COLO829 (cell line): ENCODE data around the gene MACF1.
"Not testable (repeated sequence)": the region's sequence is repeated elsewhere in the genome, so short reads cannot be mapped to it uniquely, and the experiment has no call there.

Source experiments
- DNase-seq: peaks from one replicate; pipeline ENCODE4 v3.0.0; 2012; ENCODE audit warnings: low spot score

MACF1 gene

GRCh38 chr1:39422614-39423013 lies 218.1 kb downstream of the MACF1 start:
- no peak for DNase-seq

GRCh38 chr1:39425151-39425550 lies 220.7 kb downstream of the MACF1 start:
- DNase-seq: no peak

GRCh38 chr1:39425634-39426033 lies 221.1 kb downstream of the MACF1 start:
- no peak for DNase-seq

GRCh38 chr1:39426346-39426745 lies 221.9 kb downstream of the MACF1 start:
- DNase-seq: no peak

GRCh38 chr1:39427374-39427773 lies 222.9 kb downstream of the MACF1 start:
- DNase-seq: no peak

GRCh38 chr1:39427912-39428311 lies 223.4 kb downstream of the MACF1 start:
- DNase-seq: no peak

- no peak for DNase-seq
These were observed 227.4 kb downstream of the MACF1 start for GRCh38 chr1:39431927-39432326.

GRCh38 chr1:39434797-39435395 lies 230.4 kb downstream of the MACF1 start:
- DNase-seq: no peak

GRCh38 chr1:39435597-39435996 lies 231.1 kb downstream of the MACF1 start:
- no peak for DNase-seq

- DNase-seq: no peak
These were observed 232.3 kb downstream of the MACF1 start for GRCh38 chr1:39436842-39437241.

- DNase-seq: no peak
These were observed 233.5 kb downstream of the MACF1 start for GRCh38 chr1:39438042-39438441.

GRCh38 chr1:39440856-39441255 lies 236.4 kb downstream of the MACF1 start:
- DNase-seq: no peak

GRCh38 chr1:39441797-39442196 lies 237.3 kb downstream of the MACF1 start:
- DNase-seq: no peak

GRCh38 chr1:39445573-39445972 lies 241.1 kb downstream of the MACF1 start:
- no peak for DNase-seq

- DNase-seq: no peak
These were observed 242.6 kb downstream of the MACF1 start for GRCh38 chr1:39446986-39447567.

GRCh38 chr1:39450041-39450440 lies 245.5 kb downstream of the MACF1 start:
- not testable (repeated sequence) for DNase-seq

GRCh38 chr1:39450956-39451606 lies 246.6 kb downstream of the MACF1 start:
- no peak for DNase-seq

- DNase-seq: no peak
These were observed 247.6 kb downstream of the MACF1 start for GRCh38 chr1:39452081-39452480.

- no peak for DNase-seq
These were observed 248.0 kb downstream of the MACF1 start for GRCh38 chr1:39452540-39452939.

- DNase-seq: no peak
These were observed 249.1 kb downstream of the MACF1 start for GRCh38 chr1:39453603-39454002.

GRCh38 chr1:39458991-39459390 lies 254.5 kb downstream of the MACF1 start:
- DNase-seq: no peak

GRCh38 chr1:39462074-39462473 lies 257.6 kb downstream of the MACF1 start:
- DNase-seq: no peak

GRCh38 chr1:39466413-39467107 lies 262.1 kb downstream of the MACF1 start:
- DNase-seq: no peak
